ENCODE measurements around the gene TSSK6. TPM values are rescaled to one million over a fixed set of nuclear protein-coding genes. Genes with fewer than 3 reads are reported as not detected.

Gene TSSK6
- total RNA-seq, 1 donor from 2014 or later, result 0.79 TPM

GRCh38 chr19:19544954-19545591 is 29.7 kb upstream of the TSSK6 start:
- DNase-seq (ENCODE audit: low read depth, low spot score), result no peak

GRCh38 chr19:19544257-19544953 is 29.1 kb upstream of the TSSK6 start:
- no peak for DNase-seq (ENCODE audit: low read depth, low spot score)

- DNase-seq (ENCODE audit: low read depth, low spot score), result no peak
Measured at GRCh38 chr19:19543640-19544039, 28.3 kb upstream of the TSSK6 start.

- DNase-seq (ENCODE audit: low read depth, low spot score), result no peak
Measured at GRCh38 chr19:19543101-19543500, 27.8 kb upstream of the TSSK6 start.

DNA sequence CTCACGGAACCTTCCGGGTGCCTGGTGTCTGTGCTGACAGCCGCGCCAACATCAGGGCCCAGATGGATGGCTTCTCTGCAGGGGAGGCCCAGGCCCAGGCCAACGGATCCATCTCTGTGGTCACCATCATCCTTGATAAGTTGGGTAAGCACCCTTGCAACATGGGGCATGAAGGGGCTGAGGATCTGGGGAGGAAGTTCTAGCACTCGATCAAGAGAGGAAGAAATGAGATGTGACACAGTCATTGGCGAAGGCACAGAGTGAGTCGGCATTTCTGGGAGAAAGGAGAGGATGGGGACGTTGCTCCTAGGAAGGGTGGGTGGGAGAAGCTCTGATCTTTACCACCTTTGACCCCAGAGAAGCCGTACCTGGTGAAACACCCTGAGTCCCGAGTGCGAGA is 27.2 kb upstream of the TSSK6 start:
- DNase-seq (ENCODE audit: low read depth, low spot score), result no peak

DNA sequence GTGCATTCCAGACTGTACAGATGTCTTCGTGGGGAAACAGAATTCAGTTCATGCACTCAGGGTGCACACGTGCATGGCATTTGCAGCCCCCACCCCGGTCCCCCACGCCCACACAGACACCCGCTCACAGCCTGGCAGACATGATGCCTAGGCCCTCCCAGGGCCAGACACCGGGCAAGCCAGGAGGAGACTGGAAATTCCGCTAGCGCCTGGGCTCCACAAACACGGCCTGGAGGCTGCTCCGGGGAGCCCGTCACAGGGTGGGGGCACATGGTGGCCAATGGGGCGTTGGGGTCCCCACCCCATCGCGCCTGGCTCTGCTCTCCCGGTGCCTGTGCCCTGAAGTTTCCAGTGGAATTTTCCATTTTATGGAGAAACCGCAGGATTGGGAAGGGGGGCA is 26.3 kb upstream of the TSSK6 start:
- no peak for DNase-seq (ENCODE audit: low read depth, low spot score)

- DNase-seq (ENCODE audit: low read depth, low spot score), result no peak
Measured at GRCh38 chr19:19540715-19541515, 25.6 kb upstream of the TSSK6 start.

DNA sequence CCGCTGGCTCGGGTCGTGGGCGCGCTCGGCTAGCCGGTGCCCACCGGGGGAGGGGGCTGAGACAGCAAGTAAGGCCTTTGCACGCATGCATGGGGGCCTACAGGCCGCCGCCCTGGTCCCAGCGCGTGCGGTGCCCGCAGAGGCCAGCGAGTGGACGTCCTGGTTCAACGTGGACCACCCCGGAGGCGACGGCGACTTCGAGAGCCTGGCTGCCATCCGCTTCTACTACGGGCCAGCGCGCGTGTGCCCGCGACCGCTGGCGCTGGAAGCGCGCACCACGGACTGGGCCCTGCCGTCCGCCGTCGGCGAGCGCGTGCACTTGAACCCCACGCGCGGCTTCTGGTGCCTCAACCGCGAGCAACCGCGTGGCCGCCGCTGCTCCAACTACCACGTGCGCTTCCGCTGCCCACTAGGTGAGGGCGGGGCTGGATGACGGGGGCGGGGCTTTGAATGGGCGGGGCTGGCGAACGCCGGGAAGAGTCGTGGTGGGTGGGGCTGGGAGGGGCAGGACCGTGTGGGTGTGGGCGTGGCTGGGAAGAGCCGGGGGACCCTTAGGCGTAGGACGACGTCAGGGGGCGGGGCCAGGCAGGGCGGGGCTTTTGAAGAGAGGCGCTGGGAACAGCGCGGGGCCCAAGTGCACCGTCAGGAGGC is 24.8 kb upstream of the TSSK6 start:
- no peak for DNase-seq (ENCODE audit: low read depth, low spot score)

DNA sequence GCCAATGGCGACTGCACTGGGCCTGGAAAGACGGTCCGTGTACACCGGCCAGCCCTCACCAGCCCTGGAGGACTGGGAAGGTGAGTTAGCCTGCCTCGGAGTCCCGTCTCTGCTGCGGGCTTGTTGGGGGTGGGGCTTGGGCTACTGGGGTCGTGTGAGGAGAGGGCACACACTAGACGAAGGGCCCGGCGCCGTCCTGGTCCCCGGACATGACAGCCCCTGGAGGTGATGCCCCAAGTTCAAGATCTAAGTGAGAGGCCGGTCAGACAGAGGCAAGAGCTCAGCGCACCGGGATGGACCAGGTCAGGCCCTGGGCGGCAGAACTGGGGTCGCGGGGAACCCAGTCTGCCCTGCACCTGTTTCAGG is 24.3 kb upstream of the TSSK6 start:
- DNase-seq (ENCODE audit: low read depth, low spot score), result no peak

DNA sequence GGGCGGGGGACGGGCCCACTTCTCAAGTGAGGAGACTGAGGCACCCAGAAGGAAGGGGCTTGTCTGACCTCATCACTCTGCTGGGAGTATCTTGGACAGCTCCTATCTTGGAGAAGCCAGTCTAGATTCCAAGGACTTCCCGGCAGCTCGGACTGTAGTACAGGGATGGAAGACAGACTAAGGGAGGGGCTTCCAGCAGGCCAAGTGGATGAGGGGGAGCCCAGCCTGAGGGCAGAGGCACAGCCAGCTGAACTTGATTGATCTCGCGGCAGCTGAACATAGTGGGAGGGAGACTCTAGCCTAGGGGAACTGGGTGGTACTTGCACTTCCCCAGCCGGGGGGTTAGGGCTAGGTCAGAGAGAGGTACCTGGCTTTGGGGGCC is 23.4 kb upstream of the TSSK6 start:
- DNase-seq (ENCODE audit: low read depth, low spot score), result no peak

- no peak for DNase-seq (ENCODE audit: low read depth, low spot score)
Measured at GRCh38 chr19:19538061-19538784, 22.9 kb upstream of the TSSK6 start, which contains the start of gene CILP2. TSS of gene CILP2 (plus strand) at chr19:19538265. CDS start at chr19:19538350, 85 bp downstream.

GRCh38 chr19:19537075-19538048 is 22.0 kb upstream of the TSSK6 start:
- no peak for DNase-seq (ENCODE audit: low read depth, low spot score)

- no peak for DNase-seq (ENCODE audit: low read depth, low spot score)
Measured at GRCh38 chr19:19535311-19536191, 20.2 kb upstream of the TSSK6 start.

DNA sequence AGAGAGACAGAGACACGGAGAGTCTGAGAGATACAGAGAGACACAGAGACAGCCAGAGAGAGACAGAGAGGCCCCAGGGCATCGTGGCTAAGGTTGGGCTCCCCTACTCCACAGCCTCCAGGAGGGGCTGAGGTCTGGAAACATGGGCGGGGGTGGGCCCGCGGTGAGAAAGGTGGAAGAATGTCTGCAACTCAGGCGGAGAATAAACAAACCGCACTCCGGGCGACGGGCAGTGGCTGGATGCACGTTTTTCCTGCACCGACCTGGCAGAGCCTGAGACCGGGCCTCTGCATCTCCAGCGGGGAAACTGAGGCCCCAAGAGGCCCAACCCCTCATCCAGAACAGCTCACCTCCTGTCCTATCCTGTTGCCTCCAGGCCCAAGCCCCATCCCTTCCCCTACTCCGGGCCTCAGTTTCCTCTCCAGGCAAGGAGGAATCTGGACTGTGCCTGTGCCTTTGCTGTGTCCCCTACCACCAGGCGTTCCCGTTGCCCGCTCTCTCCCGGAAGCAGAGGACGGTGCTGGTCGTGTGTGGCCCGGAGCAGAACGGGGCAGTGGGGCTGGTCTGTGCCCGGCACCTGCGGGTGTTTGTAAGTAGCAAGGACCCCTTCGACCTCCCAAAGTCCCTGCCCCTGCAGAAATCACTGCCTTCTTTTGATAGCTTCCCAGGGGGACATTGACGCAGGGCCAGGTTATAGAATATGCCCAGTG is 19.4 kb upstream of the TSSK6 start:
- DNase-seq (ENCODE audit: low read depth, low spot score), result no peak

GRCh38 chr19:19533841-19534240 is 18.5 kb upstream of the TSSK6 start:
- DNase-seq (ENCODE audit: low read depth, low spot score), result no peak

DNA sequence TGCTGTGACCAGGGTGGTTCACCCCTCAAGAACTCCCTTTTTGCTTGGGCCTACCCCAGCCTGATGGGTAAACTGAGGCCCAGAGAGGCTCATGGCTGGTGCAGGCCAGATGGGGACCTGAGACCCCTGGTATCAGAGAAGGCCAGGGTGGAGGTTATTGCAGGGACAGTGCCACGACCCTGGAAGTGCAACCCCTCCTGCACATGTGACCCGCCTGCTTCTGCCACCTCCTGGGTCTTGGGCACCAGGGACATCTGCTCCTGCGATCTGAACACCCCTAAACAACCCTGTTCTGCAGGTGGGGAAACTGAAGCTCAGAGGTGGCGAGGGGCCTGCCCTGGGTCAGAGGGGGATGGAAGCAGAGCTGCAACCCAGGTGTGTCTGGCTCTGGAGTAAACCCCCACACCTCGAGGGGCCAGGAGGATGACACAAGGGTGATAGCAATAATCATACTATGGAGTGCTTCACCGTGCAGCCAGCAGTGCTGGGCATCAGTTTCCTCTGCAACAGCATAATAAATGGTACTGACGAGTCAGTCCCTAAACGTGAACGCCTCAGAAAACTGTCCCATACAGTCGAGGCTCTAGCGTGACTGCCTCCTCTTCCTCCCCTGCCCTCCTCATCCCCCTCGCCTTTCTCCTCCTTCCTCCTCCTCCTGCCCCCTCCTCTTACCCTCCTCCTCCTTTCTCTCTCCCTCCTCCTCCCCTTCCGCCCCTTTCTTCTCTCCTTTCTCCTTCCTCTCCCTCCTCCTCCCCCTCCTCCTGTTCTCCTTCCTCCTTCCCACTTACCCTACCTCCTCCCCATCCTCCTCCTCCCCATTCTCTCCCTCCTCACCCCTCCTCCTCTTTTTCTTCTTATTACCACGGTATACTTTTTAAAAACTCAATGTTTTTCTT is 17.7 kb upstream of the TSSK6 start:
- no peak for DNase-seq (ENCODE audit: low read depth, low spot score)

Measured in pulmonary artery endothelial cell (primary cell).